ENCODE results near the gene SYCP2. TPM values are rescaled to one million over a fixed set of nuclear protein-coding genes. Genes with fewer than 3 reads are reported as not detected.

Gene SYCP2
- total and polyA plus RNA-seq, 4 donors: 1.0 to 6.7 (median 2.5) TPM

DNA sequence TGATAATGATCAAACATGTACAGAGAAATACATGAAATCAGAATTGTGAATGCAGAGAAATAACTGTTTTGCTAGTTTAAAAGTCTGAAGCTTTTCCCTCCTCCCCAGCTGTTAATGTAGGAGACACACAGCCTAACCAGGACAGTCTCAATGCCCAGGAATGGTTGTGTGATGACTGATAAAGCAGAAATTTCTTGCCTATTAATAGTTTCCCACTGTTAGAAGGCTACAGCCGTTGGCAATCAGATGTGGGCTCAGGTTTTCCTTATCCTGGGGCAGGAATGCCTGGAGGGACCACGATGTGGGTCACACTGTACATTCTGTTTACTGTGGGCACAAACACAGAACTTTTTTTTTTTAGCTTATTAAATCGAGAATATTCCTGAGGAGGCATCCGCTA, 4.8 kb upstream of the SYCP2 start:
- Histone ChIP-seq H3K27me3 (ENCODE audit: control insufficient read depth in 3 of 3, insufficient read depth in 3 of 3, low read length in 2 of 3) (no peaks in the 10 kb centered on the region), H3K9ac (ENCODE audit: insufficient read depth in 1 of 2, low read length in 2 of 2) (no peak overlapping the region), H3K4me3 (no peak overlapping the region), H3K4me1 (ENCODE audit: control insufficient read depth in 5 of 5, insufficient read depth in 5 of 5, low read length in 5 of 5) (peaks cover 11 to 53% (median 20%) of the 10 kb centered on the region in 5 donors), H3K9me3 (ENCODE audit: control insufficient read depth in 4 of 4, insufficient read depth in 3 of 4, low read length in 3 of 4) (no peaks in the 10 kb centered on the region), H3K27ac (ENCODE audit: low read depth in 1 of 2, low read length in 1 of 2) (peak overlapping the region in 1 of 2 donors; percentile 97), H3K36me3 (ENCODE audit: control insufficient read depth in 4 of 4, insufficient read depth in 4 of 4, low read length in 4 of 4) (peaks cover 0 to 5% (median 3%) of the 10 kb centered on the region in 4 donors)
- DNase-seq (no peak), ATAC-seq (ENCODE audit: insufficient read depth, low FRiP score) (no peak)
- WGBS, 2 donors: 74 to 84% methylated on average over 4 of the region's 4 CpGs
- TF ChIP-seq, protein P1, sequence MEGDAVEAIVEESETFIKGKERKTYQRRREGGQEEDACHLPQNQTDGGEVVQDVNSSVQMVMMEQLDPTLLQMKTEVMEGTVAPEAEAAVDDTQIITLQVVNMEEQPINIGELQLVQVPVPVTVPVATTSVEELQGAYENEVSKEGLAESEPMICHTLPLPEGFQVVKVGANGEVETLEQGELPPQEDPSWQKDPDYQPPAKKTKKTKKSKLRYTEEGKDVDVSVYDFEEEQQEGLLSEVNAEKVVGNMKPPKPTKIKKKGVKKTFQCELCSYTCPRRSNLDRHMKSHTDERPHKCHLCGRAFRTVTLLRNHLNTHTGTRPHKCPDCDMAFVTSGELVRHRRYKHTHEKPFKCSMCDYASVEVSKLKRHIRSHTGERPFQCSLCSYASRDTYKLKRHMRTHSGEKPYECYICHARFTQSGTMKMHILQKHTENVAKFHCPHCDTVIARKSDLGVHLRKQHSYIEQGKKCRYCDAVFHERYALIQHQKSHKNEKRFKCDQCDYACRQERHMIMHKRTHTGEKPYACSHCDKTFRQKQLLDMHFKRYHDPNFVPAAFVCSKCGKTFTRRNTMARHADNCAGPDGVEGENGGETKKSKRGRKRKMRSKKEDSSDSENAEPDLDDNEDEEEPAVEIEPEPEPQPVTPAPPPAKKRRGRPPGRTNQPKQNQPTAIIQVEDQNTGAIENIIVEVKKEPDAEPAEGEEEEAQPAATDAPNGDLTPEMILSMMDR (IDR thresholded peaks at IDR 0.05; ENCODE audit: control extremely low read depth, extremely low read depth): no peak

DNA sequence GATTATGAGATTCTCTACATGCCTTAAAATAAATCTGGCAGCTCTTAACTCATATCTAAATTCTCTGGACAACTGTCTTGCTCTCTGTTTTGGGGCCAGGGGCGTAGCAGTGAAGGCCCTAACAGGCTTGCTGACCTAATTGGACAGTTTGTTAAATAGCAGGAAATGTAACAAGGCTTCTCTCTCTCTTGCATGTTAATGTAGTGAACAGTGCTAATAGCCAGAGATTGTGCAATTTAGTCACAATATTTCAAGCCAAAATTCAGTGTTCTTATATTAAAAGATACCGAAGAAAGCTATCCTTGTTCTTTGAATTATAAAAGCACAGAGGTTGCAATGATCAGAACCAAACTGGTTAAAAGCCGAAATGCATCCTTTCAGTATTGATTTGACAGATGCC, 3.7 kb upstream of the SYCP2 start:
- H3K27me3 ChIP-seq (ENCODE audit: control insufficient read depth in 3 of 3, insufficient read depth in 3 of 3, low read length in 2 of 3): no peaks in the 10 kb centered on the region
- no peaks in the 10 kb centered on the region for H3K9me3 ChIP-seq (ENCODE audit: control insufficient read depth in 4 of 4, insufficient read depth in 3 of 4, low read length in 3 of 4)
- H3K4me1 ChIP-seq (ENCODE audit: control insufficient read depth in 5 of 5, insufficient read depth in 5 of 5, low read length in 5 of 5): peaks cover 14 to 48% (median 19%) of the 10 kb centered on the region in 5 donors
- H3K9ac ChIP-seq (ENCODE audit: insufficient read depth in 1 of 2, low read length in 2 of 2): no peak overlapping the region
- TF ChIP-seq, protein P1 (IDR thresholded peaks at IDR 0.05; ENCODE audit: control extremely low read depth, extremely low read depth): no peak
- ATAC-seq (ENCODE audit: insufficient read depth, low FRiP score) (no peak), DNase-seq (peak in 1 of 3 donors; percentile 21)
- no peaks in the 10 kb centered on the region for H3K36me3 ChIP-seq (ENCODE audit: control insufficient read depth in 4 of 4, insufficient read depth in 4 of 4, low read length in 4 of 4)
- H3K4me3 ChIP-seq: no peak overlapping the region
- no peak overlapping the region for H3K27ac ChIP-seq (ENCODE audit: low read depth in 1 of 2, low read length in 1 of 2)
- WGBS, 2 donors: 52 to 65% methylated on average over 3 of the region's 3 CpGs

DNA sequence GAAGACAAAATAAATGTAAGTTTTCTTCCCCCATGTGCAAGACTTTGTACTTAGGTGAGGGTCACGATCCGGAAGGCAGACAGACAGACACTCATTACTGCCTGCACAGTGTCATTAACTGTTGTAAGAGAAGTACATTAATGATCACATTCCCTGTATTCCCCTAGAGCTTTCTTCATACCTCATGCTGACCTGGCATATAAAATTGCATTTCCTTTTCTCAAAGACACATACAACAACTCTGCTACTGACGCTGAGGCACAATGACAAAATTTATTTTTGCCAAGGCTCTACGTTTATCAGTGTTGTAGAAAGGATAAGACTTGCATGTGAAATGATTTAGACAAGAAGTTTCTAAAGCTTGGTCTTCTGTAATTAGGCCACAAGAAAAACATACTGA, 3.0 kb upstream of the SYCP2 start:
- Histone ChIP-seq H3K27ac (ENCODE audit: low read depth in 1 of 2, low read length in 1 of 2) (no peak overlapping the region), H3K4me1 (ENCODE audit: control insufficient read depth in 5 of 5, insufficient read depth in 5 of 5, low read length in 5 of 5) (peaks cover 10 to 40% (median 16%) of the 10 kb centered on the region in 5 donors), H3K4me3 (no peak overlapping the region), H3K36me3 (ENCODE audit: control insufficient read depth in 4 of 4, insufficient read depth in 4 of 4, low read length in 4 of 4) (no peaks in the 10 kb centered on the region), H3K27me3 (ENCODE audit: control insufficient read depth in 3 of 3, insufficient read depth in 3 of 3, low read length in 2 of 3) (no peaks in the 10 kb centered on the region), H3K9me3 (ENCODE audit: control insufficient read depth in 4 of 4, insufficient read depth in 3 of 4, low read length in 3 of 4) (no peaks in the 10 kb centered on the region), H3K9ac (ENCODE audit: insufficient read depth in 1 of 2, low read length in 2 of 2) (no peak overlapping the region)
- TF ChIP-seq, protein P1 (IDR thresholded peaks at IDR 0.05; ENCODE audit: control extremely low read depth, extremely low read depth): no peak
- DNase-seq (no peak), ATAC-seq (ENCODE audit: insufficient read depth, low FRiP score) (no peak)
- WGBS, 2 donors: 58 to 76% methylated on average over 4 of the region's 4 CpGs
